Parathyroid adenoma (tissue), 2 donors: Measurements from ENCODE around the gene GLP1R.
A peak's percentile ranks its signal among the peaks of the same experiment; 100 is the strongest.

Experiments
- H2AFZ ChIP-seq: fragments of 300-600 bp; sonication (generic); one replicate; pipeline ENCODE4 v1.7.0; 2017; ENCODE audit warnings: antibody characterized with exemption, mild to moderate bottlenecking
- H3K27ac ChIP-seq: fragments of 300-600 bp; sonication (generic); one replicate; pipeline ENCODE4 v1.7.0; 2017
- H3K27me3 ChIP-seq: fragments of 300-600 bp; sonication (generic); one replicate; pipeline ENCODE4 v1.7.0; 2017; ENCODE audit warnings: low read length; ENCODE audit not compliant: control insufficient read depth, insufficient read depth
- H3K36me3 ChIP-seq: fragments of 300-600 bp; sonication (generic); one replicate; pipeline ENCODE4 v1.7.0; 2017; ENCODE audit warnings: low read length; ENCODE audit not compliant: control insufficient read depth, insufficient read depth
- H3K4me1 ChIP-seq: fragments of 300-600 bp; sonication (generic); one replicate; pipeline ENCODE4 v1.7.0; 2017; ENCODE audit warnings: control low read depth
- H3K4me2 ChIP-seq: fragments of 300-600 bp; sonication (generic); one replicate; pipeline ENCODE4 v1.7.0; 2017; ENCODE audit warnings: low read length
- H3K4me3 ChIP-seq: fragments of 300-600 bp; sonication (generic); one replicate; pipeline ENCODE4 v1.7.0; 2017; ENCODE audit warnings: low read depth, low read length
- H3K79me2 ChIP-seq: fragments of 300-600 bp; sonication (generic); one replicate; pipeline ENCODE4 v1.7.0; 2017; ENCODE audit warnings: control low read depth
- H3K9ac ChIP-seq: fragments of 300-600 bp; sonication (generic); one replicate; pipeline ENCODE4 v1.7.0; 2017; ENCODE audit warnings: mild to moderate bottlenecking
- H3K9me3 ChIP-seq: fragments of 300-600 bp; sonication (generic); one replicate; pipeline ENCODE4 v1.7.0; 2017; ENCODE audit warnings: low read length; ENCODE audit not compliant: control insufficient read depth
- TF ChIP-seq, protein P1 (sequence below): fragments of 300-600 bp; sonication (generic); IDR thresholded peaks from one replicate; pipeline ENCODE4 v1.7.0; 2017; ENCODE audit warnings: antibody characterized with exemption, mild to moderate bottlenecking
- donor health status: primary hyperparathyroidism.

The GLP1R gene

DNA sequence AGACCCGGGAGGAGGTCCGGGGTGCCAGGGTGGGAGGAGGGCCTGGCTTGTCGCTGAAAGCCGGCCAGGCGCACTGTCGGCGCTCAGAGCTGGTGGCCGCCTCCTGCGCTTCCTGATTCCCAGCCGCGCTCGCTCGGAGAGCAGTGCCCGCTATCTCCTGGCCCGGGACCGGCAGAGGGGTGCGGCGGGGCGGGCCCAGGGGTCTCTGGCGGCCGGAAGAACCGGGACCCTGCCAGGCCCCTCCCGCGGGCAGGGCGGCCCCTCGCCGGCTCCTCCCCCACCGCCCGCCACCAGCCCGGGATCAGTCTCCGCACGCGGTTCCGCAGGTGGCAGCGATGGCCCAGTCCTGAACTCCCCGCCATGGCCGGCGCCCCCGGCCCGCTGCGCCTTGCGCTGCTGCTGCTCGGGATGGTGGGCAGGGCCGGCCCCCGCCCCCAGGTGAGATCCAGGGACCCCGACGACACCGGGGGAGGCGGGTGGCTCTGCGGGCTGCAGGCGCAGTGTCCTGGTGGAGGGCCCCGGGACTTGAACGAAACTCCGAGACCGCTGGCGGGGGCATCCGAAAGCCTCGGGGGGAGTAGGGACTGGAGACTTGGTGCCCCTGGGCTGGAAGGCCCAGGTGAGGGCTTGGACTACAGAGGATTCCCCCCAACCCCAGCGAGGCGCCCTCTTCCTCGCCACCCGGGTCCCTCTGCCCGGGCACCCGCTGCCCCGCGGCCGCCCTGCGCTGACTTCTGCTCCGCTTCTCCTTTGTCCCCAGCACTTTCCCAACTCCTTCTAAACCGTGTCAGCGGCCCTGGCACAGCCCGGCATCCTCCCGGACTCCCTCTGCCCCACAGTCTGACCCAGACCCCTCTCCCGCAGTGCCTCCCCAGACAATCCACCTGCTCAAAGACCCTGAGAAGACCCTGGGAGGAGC, at the start of gene GLP1R:
GLP1R (plus strand) TSS at position 301 of the 919 bp plus-strand sequence; CDS start at position 361, 60 bp downstream.
- no peak within 1 kb of the TSS for H3K9ac ChIP-seq

DNA sequence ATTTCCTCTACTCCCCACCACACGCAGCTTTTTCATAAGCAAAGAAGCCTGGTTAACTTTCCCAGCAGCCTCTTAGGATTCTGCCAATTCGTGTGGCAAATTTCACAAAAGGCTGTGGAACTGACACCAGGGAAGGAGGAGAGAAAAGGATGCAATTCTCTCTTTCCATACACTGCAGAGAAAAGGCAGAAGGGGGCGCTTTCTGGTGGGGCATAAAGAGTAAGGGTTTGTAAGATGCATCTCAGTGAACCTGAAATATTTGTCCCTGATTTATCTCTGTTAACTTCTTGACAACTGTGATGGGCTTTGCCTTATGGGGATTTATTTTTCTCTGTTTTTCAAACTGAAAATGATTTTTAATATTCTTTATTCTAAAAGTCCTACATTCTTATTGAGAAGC, 45.5 kb upstream of the GLP1R start:
- no peaks in the 10 kb centered on the region for H3K9me3 ChIP-seq
- H3K36me3 ChIP-seq: no peaks in the 10 kb centered on the region
- no peaks in the 10 kb centered on the region for H3K4me1 ChIP-seq
- H3K4me2 ChIP-seq: no peak overlapping the region
- H3K9ac ChIP-seq: no peak overlapping the region
- H3K27ac ChIP-seq: no peak overlapping the region
- H3K27me3 ChIP-seq: no peaks in the 10 kb centered on the region
- H3K79me2 ChIP-seq: no peaks in the 10 kb centered on the region
- TF ChIP-seq, protein P1, sequence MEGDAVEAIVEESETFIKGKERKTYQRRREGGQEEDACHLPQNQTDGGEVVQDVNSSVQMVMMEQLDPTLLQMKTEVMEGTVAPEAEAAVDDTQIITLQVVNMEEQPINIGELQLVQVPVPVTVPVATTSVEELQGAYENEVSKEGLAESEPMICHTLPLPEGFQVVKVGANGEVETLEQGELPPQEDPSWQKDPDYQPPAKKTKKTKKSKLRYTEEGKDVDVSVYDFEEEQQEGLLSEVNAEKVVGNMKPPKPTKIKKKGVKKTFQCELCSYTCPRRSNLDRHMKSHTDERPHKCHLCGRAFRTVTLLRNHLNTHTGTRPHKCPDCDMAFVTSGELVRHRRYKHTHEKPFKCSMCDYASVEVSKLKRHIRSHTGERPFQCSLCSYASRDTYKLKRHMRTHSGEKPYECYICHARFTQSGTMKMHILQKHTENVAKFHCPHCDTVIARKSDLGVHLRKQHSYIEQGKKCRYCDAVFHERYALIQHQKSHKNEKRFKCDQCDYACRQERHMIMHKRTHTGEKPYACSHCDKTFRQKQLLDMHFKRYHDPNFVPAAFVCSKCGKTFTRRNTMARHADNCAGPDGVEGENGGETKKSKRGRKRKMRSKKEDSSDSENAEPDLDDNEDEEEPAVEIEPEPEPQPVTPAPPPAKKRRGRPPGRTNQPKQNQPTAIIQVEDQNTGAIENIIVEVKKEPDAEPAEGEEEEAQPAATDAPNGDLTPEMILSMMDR: no peak
- no peak overlapping the region for H2AFZ ChIP-seq
- H3K4me3 ChIP-seq: no peak overlapping the region

More for the DNA sequence above, at the start of gene GLP1R:
- TF ChIP-seq, protein P1: no peak
- Histone ChIP-seq H3K36me3 (no peaks in the 10 kb centered on the region), H3K27ac (no peak within 1 kb of the TSS), H2AFZ (peak within 1 kb of the TSS; percentile 83), H3K9me3 (no peaks in the 10 kb centered on the region), H3K4me2 (peak within 1 kb of the TSS; percentile 78), H3K4me1 (no peaks in the 10 kb centered on the region), H3K4me3 (no peak within 1 kb of the TSS), H3K79me2 (no peaks in the 10 kb centered on the region), H3K27me3 (peaks cover 6% of the 10 kb centered on the region)

DNA sequence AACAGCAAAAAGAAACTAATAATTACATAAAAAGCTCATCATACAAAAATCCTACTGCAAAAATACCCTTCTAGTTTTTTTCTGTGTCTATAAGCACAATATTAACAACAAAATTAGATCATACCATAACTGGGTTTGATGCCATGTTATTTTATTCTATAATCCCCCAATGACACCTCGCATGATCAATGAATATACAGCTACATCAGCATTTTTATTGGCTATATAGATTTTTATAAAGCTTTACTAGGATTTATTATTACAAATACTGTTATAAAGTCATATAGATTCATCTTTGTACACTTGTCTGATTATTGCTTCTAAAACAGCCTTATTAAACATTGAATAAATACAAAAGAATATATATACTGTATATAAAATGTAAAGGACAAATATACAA, 45.1 kb upstream of the GLP1R start:
- no peak overlapping the region for H3K9ac ChIP-seq
- no peak overlapping the region for H3K4me3 ChIP-seq
- TF ChIP-seq, protein P1: no peak
- H2AFZ ChIP-seq: no peak overlapping the region
- H3K4me1 ChIP-seq: no peaks in the 10 kb centered on the region
- H3K9me3 ChIP-seq: no peaks in the 10 kb centered on the region
- no peak overlapping the region for H3K27ac ChIP-seq
- H3K27me3 ChIP-seq: no peaks in the 10 kb centered on the region
- no peak overlapping the region for H3K4me2 ChIP-seq
- no peaks in the 10 kb centered on the region for H3K79me2 ChIP-seq
- H3K36me3 ChIP-seq: no peaks in the 10 kb centered on the region

DNA sequence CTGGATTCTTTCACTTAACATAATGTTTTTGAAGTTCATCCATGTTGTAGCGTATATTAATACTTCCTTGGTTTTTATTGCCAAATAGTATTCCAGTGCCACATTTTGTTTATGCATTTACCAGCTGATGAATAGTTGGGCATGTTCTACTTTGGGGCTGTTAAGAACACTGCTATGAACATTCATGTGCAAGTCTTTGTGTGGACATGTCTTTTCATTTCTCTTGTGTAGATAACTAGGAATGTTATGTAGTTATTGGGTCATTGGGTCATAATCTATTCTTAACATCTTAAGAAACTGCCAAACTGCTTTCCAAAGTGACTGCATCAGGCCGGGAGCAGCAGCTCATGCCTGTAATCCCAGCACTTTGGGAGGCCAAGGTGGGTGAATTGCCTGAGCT, 43.8 kb upstream of the GLP1R start:
- Histone ChIP-seq H3K9ac (no peak overlapping the region), H3K36me3 (no peaks in the 10 kb centered on the region), H3K79me2 (no peaks in the 10 kb centered on the region), H2AFZ (no peak overlapping the region), H3K4me3 (no peak overlapping the region), H3K4me1 (no peaks in the 10 kb centered on the region), H3K27ac (no peak overlapping the region), H3K4me2 (no peak overlapping the region), H3K9me3 (no peaks in the 10 kb centered on the region), H3K27me3 (no peaks in the 10 kb centered on the region)
- TF ChIP-seq, protein P1: no peak
